IPS-20b (cell line): ENCODE measurements around the gene APLP2.

Experiments
- H3K27ac ChIP-seq: one replicate; pipeline ENCODE4 v1.5.1; 2013; ENCODE audit warnings: low read length
- H3K27me3 ChIP-seq: 2 replicates; pipeline ENCODE4 v1.6.1; 2013; ENCODE audit warnings: mild to moderate bottlenecking, low read length, inconsistent platforms; ENCODE audit not compliant: insufficient read depth
- H3K36me3 ChIP-seq: 2 replicates; pipeline ENCODE4 v1.6.1; 2013; ENCODE audit warnings: low read depth, mild to moderate bottlenecking, inconsistent platforms, low read length, moderate library complexity; ENCODE audit not compliant: insufficient read depth
- H3K4me1 ChIP-seq: 2 replicates; pipeline ENCODE4 v1.6.1; 2013; ENCODE audit warnings: mild to moderate bottlenecking, control low read depth, inconsistent platforms, low read length, moderate library complexity; ENCODE audit not compliant: insufficient read depth
- H3K4me3 ChIP-seq: 2 replicates; pipeline ENCODE4 v1.5.1; 2013; ENCODE audit warnings: mild to moderate bottlenecking, low read length, inconsistent platforms
- H3K9ac ChIP-seq: 2 replicates; pipeline ENCODE4 v1.6.1; 2013; ENCODE audit warnings: low read depth, mild to moderate bottlenecking, inconsistent platforms, low read length, moderate library complexity
- H3K9me3 ChIP-seq: 2 replicates; pipeline ENCODE4 v1.6.1; 2013; ENCODE audit warnings: mild to moderate bottlenecking, low read depth, low read length, inconsistent platforms; ENCODE audit not compliant: insufficient read depth

Gene APLP2

DNA sequence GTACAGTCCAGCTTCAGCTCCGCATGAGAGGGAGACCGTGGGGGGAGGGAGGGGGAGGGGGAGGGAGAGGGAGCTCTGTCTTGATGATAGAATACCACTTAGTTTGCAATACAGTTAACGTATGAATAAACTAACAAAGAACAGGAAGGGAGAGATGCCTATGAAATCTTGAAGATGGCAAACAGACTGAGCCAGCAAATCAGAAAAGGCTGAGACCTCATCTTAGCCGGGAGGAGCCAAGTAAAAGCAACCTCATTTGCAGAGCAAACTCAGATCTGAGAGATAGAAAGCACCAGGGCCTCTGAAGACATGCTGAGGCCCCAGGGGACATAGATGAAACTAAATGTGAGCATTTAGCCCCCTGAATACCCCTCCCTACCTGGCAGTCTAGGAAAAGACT, 23.0 kb downstream of the APLP2 start:
- no peak overlapping the region for H3K27ac ChIP-seq
- H3K36me3 ChIP-seq, result no peaks in the 10 kb centered on the region
- peaks cover 18% of the 10 kb centered on the region for H3K4me1 ChIP-seq
- H3K4me3 ChIP-seq, result no peak overlapping the region
- no peak overlapping the region for H3K9ac ChIP-seq
- no peaks in the 10 kb centered on the region for H3K27me3 ChIP-seq
- H3K9me3 ChIP-seq, result no peaks in the 10 kb centered on the region; the same call in none of the 2 replicates

GRCh38 chr11:130094614-130095013, 24.9 kb downstream of the APLP2 start:
- Histone ChIP-seq H3K27me3 (no peaks in the 10 kb centered on the region), H3K27ac (no peak overlapping the region), H3K9me3 (no peaks in the 10 kb centered on the region; the same call in none of the 2 replicates), H3K9ac (no peak overlapping the region), H3K4me3 (no peak overlapping the region), H3K36me3 (no peaks in the 10 kb centered on the region), H3K4me1 (peaks cover under 1% of the 10 kb centered on the region; the same call in 1 of the 2 replicates)

DNA sequence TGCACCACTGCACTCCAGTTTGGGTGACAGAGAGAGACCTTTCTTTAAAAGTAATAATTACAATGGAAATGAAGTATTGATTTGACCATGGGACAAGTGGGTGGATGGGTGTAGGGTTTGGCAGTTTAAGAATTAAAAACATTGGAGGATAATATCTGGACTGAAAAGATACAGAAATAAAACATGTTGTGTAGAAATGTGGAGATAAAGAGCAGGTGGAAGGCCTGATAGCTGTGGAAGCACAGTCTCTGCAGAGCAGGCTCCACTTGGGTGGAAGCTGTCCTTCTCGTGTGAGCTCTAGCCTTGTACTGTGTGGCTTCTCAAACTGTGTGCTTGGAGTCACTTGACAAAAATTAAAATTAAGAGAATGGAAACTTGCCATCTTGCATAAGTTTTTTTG, 25.6 kb downstream of the APLP2 start:
- H3K4me1 ChIP-seq, result no peaks in the 10 kb centered on the region
- no peaks in the 10 kb centered on the region for H3K27me3 ChIP-seq
- H3K4me3 ChIP-seq, result no peak overlapping the region
- H3K9ac ChIP-seq, result no peak overlapping the region
- H3K36me3 ChIP-seq, result no peaks in the 10 kb centered on the region
- no peak overlapping the region for H3K27ac ChIP-seq
- no peaks in the 10 kb centered on the region; the same call in 1 of the 2 replicates for H3K9me3 ChIP-seq

DNA sequence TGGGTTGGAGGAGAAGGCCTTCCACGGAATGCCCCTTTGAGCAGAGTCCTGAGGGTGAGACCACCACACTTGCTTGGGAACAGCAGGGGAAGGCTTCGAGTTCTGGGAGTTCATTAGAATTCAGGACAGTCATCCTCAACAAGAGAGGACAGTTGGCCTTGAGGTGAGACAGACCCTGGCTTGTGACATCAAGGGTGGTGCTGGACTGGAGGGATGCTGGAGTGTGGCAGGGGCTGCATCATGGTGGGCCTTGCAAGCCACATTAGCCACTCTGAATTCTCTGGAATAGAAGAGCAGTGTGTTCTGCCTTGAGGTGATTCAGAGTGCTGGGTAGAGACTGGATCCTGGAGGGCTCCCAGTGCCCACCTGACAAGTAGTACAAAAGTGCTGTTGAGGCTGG, 26.3 kb downstream of the APLP2 start:
- H3K27ac ChIP-seq, result no peak overlapping the region
- no peaks in the 10 kb centered on the region for H3K36me3 ChIP-seq
- H3K4me1 ChIP-seq, result no peaks in the 10 kb centered on the region
- H3K9ac ChIP-seq, result no peak overlapping the region
- H3K9me3 ChIP-seq, result no peaks in the 10 kb centered on the region; the same call in 1 of the 2 replicates
- H3K4me3 ChIP-seq, result no peak overlapping the region
- no peaks in the 10 kb centered on the region for H3K27me3 ChIP-seq

DNA sequence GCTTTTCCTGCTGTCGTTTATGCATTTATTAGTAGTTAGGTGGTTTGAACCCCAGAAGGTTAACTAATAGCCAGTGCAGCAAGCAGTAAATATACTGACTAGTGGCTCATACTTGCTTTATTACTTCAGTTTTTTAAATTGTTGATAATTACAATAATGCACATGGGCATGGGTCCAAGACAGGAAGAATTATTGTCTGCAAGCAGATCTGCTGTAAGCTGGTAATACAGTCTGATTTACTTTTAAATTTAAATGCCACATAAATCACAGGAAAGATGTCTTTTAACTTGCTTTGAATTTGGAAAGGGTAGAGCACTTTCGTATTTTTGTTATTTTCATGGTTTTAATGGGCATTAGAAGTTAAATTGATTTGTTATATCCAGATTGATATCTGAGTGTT, 27.1 kb downstream of the APLP2 start:
- Histone ChIP-seq H3K4me1 (no peaks in the 10 kb centered on the region), H3K9me3 (no peaks in the 10 kb centered on the region; the same call in 1 of the 2 replicates), H3K4me3 (no peak overlapping the region), H3K9ac (no peak overlapping the region), H3K27ac (no peak overlapping the region), H3K27me3 (no peaks in the 10 kb centered on the region), H3K36me3 (no peaks in the 10 kb centered on the region)

GRCh38 chr11:130097285-130097684, 27.6 kb downstream of the APLP2 start:
- Histone ChIP-seq H3K4me3 (no peak overlapping the region), H3K36me3 (no peaks in the 10 kb centered on the region), H3K9ac (no peak overlapping the region), H3K9me3 (no peaks in the 10 kb centered on the region; the same call in 1 of the 2 replicates), H3K27me3 (no peaks in the 10 kb centered on the region), H3K27ac (no peak overlapping the region), H3K4me1 (peaks cover under 1% of the 10 kb centered on the region)

DNA sequence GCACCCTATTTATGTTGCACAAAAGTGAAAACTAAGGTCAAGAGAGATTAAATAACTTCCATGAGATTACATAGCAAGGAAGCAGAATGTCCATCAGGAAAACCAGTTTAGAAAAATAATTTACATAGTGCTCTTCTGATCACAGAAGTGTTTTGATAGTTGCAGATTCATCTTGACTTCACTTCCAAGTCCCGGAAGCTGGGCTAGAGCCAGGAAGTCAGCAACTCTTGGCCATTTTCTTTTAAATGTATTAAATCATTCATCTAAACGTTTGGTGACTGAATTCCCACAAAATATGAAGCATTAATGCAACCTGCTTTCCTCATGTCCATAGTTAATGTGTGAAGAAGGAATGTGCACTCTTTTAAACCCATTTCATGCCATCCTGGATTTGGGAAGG, 29.7 kb downstream of the APLP2 start:
- Histone ChIP-seq H3K9me3 (no peaks in the 10 kb centered on the region; the same call in 1 of the 2 replicates), H3K4me3 (no peak overlapping the region), H3K36me3 (no peaks in the 10 kb centered on the region), H3K27ac (no peak overlapping the region), H3K4me1 (peaks cover 6% of the 10 kb centered on the region), H3K27me3 (no peaks in the 10 kb centered on the region), H3K9ac (no peak overlapping the region)

GRCh38 chr11:130100381-130101095, 30.8 kb downstream of the APLP2 start:
- H3K27ac ChIP-seq, result no peak overlapping the region
- no peaks in the 10 kb centered on the region for H3K27me3 ChIP-seq
- H3K9me3 ChIP-seq, result no peaks in the 10 kb centered on the region; the same call in 1 of the 2 replicates
- no peak overlapping the region for H3K9ac ChIP-seq
- H3K4me1 ChIP-seq, result peaks cover 6% of the 10 kb centered on the region
- H3K4me3 ChIP-seq, result no peak overlapping the region
- no peaks in the 10 kb centered on the region for H3K36me3 ChIP-seq

DNA sequence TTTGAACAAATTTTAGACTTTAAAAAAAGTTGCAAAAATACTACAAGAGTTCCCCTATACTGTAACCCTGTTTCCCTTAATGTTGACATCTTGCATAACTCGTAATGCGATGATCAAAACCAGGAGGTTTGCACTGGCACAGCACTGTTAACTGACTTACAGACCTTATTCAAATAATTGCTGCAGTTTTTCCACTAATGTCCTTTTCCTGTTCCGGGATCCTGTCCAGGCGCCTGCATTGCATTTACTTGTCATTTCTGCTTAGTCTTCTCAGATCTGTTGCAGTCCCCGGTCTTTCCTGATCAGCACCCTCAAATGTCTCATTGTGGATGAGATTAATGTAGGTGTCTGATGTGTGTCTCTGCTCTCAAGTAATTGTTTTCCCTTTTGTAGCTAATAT, 32.0 kb downstream of the APLP2 start:
- no peaks in the 10 kb centered on the region for H3K36me3 ChIP-seq
- H3K9ac ChIP-seq, result no peak overlapping the region
- H3K4me1 ChIP-seq, result peaks cover 6% of the 10 kb centered on the region
- H3K9me3 ChIP-seq, result no peaks in the 10 kb centered on the region; the same call in 1 of the 2 replicates
- H3K27me3 ChIP-seq, result no peaks in the 10 kb centered on the region
- no peak overlapping the region for H3K4me3 ChIP-seq
- no peak overlapping the region for H3K27ac ChIP-seq

DNA sequence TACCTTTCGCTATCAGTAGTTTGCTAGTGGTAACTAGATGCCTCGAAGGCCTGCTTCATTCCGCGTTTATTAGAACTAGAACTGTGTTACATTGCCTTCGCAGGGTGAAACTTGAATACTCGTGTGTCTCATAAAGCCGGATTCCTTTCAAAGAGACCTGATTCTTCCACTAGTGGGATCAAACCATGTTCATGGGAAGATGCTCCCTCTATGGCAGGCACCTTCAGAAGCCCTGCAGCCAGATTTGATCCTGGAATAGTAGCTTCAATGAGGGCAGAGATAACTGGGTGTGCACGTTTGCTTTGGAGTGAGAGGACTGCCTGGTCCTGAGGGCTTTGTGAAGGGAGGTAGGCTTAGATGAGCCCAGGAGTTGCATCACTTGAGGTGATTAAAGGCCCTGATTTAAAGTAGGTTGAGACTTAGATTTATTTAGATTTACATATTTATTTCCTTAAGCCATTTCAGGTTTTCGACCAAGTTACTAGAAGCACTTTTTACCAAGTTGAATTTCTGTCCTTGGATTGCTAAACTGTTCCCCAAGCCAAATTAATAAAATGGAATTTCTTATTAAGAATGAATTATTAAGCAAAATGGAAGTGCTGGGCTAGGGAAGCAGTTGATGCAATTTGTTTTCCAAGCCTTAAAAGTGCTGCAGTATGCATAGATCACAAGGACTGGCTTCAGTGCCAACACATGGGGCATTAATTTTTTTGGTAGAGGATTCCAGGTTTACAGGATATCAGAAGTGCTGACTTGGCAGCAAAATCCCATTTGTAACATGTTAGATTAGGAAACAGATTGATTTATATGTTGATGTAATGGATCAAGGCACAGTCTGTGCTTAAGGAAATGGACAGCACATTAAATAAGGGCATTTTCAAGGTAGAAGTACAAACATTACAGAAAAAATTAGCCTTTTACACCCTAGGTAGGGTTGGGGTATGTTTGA, 32.9 kb downstream of the APLP2 start:
- no peaks in the 10 kb centered on the region; the same call in 1 of the 2 replicates for H3K9me3 ChIP-seq
- H3K27ac ChIP-seq, result no peak overlapping the region
- H3K36me3 ChIP-seq, result no peaks in the 10 kb centered on the region
- H3K9ac ChIP-seq, result no peak overlapping the region
- H3K4me3 ChIP-seq, result no peak overlapping the region
- H3K27me3 ChIP-seq, result no peaks in the 10 kb centered on the region
- H3K4me1 ChIP-seq, result peaks cover 6% of the 10 kb centered on the region

DNA sequence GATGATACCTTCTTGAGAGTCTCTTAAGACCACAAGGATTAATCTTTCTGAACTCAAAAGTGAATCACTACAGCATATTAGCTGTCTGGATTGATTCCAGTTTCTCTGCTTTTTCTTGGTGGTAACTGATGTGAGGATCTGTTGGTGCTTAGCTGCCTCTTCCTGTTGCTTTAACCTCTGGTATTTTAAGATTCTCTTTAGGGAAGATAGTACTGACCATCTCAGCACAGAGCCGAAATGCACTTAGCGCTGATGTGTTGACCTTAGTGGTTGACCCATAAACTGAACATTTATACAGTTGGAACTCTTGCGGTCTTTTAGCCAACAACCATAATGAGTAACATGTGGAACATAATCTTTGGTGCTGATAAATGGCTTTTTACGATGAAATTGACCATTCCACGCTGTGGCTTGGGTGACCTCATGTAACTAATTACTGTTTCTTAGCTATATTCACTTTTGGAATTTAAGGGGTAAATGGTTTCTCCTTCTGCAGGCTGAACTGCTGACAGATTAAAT, 33.7 kb downstream of the APLP2 start:
- no peak overlapping the region for H3K9ac ChIP-seq
- no peaks in the 10 kb centered on the region for H3K27me3 ChIP-seq
- peaks cover 6% of the 10 kb centered on the region for H3K4me1 ChIP-seq
- no peaks in the 10 kb centered on the region; the same call in 1 of the 2 replicates for H3K9me3 ChIP-seq
- no peaks in the 10 kb centered on the region for H3K36me3 ChIP-seq
- H3K27ac ChIP-seq, result no peak overlapping the region
- H3K4me3 ChIP-seq, result no peak overlapping the region
